ENCODE data around the gene CYP2B6.
A peak's percentile ranks its signal among the peaks of the same experiment; 100 is the strongest.

Gene CYP2B6

GRCh38 chr19:40990972-40991381 lies at the start of gene CYP2B6:
TSS of gene CYP2B6 (plus strand) at chr19:40991282. CDS start at chr19:40991306, 24 bp downstream.
- H3K9me3 ChIP-seq (ENCODE audit: control insufficient read depth in 1 of 2, low read length in 2 of 2), result no peaks in the 10 kb centered on the region
- H3K27me3 ChIP-seq (ENCODE audit: low read depth, low read length), result no peaks in the 10 kb centered on the region
- H3K27ac ChIP-seq (ENCODE audit: low read length), result no peak within 1 kb of the TSS
- H3K4me1 ChIP-seq (ENCODE audit: control insufficient read depth in 1 of 2, insufficient read depth in 2 of 2, low read length in 2 of 2), result no peaks in the 10 kb centered on the region
- no peaks in the 10 kb centered on the region for H3K36me3 ChIP-seq (ENCODE audit: control insufficient read depth in 1 of 2, insufficient read depth in 2 of 2, low read length in 2 of 2)
- no peak within 1 kb of the TSS for H3K4me3 ChIP-seq (ENCODE audit: low read depth in 1 of 2, low read length in 2 of 2)

- no peaks in the 10 kb centered on the region for H3K36me3 ChIP-seq (ENCODE audit: control insufficient read depth in 1 of 2, insufficient read depth in 2 of 2, low read length in 2 of 2)
- H3K27ac ChIP-seq (ENCODE audit: low read length), result no peak overlapping the region
- H3K4me1 ChIP-seq (ENCODE audit: control insufficient read depth in 1 of 2, insufficient read depth in 2 of 2, low read length in 2 of 2), result no peaks in the 10 kb centered on the region
- no peaks in the 10 kb centered on the region for H3K9me3 ChIP-seq (ENCODE audit: control insufficient read depth in 1 of 2, low read length in 2 of 2)
- no peak overlapping the region for H3K4me3 ChIP-seq (ENCODE audit: low read depth in 1 of 2, low read length in 2 of 2)
- H3K27me3 ChIP-seq (ENCODE audit: low read depth, low read length), result no peaks in the 10 kb centered on the region
Observed at GRCh38 chr19:40941481-40942219, 49.4 kb upstream of the CYP2B6 start.

DNA sequence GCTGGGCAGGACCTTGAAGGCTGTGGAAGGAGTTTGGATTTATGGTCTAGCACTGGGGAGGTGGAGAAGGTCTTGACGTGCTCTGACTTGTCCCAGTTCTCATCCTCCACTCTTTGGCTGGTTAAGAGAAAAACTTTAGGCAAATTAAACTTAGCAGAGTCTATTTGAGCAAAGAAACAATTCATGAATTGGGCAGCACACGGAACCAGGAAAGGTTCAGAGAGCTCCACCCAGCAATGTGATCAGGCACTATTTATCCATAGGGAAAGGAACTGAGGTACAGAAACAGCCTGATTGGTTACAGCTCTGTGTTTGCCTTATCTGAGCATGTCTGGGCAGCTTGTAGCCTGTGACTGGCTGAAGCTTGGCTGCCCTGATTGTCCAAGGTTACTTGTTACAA lies 45.4 kb upstream of the CYP2B6 start:
- Histone ChIP-seq H3K27ac (ENCODE audit: low read length) (no peak overlapping the region), H3K4me3 (ENCODE audit: low read depth in 1 of 2, low read length in 2 of 2) (no peak overlapping the region), H3K4me1 (ENCODE audit: control insufficient read depth in 1 of 2, insufficient read depth in 2 of 2, low read length in 2 of 2) (no peaks in the 10 kb centered on the region), H3K36me3 (ENCODE audit: control insufficient read depth in 1 of 2, insufficient read depth in 2 of 2, low read length in 2 of 2) (no peaks in the 10 kb centered on the region), H3K9me3 (ENCODE audit: control insufficient read depth in 1 of 2, low read length in 2 of 2) (no peaks in the 10 kb centered on the region), H3K27me3 (ENCODE audit: low read depth, low read length) (no peaks in the 10 kb centered on the region)

- H3K9me3 ChIP-seq (ENCODE audit: control insufficient read depth in 1 of 2, low read length in 2 of 2), result no peaks in the 10 kb centered on the region
- H3K4me1 ChIP-seq (ENCODE audit: control insufficient read depth in 1 of 2, insufficient read depth in 2 of 2, low read length in 2 of 2), result no peaks in the 10 kb centered on the region
- no peaks in the 10 kb centered on the region for H3K27me3 ChIP-seq (ENCODE audit: low read depth, low read length)
- H3K27ac ChIP-seq (ENCODE audit: low read length), result no peak overlapping the region
- no peak overlapping the region for H3K4me3 ChIP-seq (ENCODE audit: low read depth in 1 of 2, low read length in 2 of 2)
- H3K36me3 ChIP-seq (ENCODE audit: control insufficient read depth in 1 of 2, insufficient read depth in 2 of 2, low read length in 2 of 2), result no peaks in the 10 kb centered on the region
Observed at GRCh38 chr19:40947114-40947513, 44.0 kb upstream of the CYP2B6 start.

DNA sequence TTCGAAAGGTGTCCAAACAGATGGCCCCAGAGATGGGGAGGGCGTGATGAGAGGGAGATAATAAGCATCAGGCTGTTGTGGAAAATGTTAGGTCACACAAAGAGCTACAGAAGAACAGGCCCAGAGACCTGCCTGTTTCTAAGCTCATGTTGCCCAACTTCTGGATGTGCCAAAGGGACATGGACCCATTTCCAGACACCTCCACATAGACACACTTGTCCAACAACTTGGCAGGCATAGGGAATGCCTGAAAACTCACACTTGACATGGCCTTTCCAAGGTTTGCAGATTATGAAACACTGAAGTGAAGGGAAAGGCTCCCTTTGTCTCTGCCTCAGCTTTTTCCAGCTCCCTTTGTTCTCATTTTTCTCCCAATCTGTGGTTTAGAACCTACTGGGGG lies 43.5 kb upstream of the CYP2B6 start:
- Histone ChIP-seq H3K27ac (ENCODE audit: low read length) (no peak overlapping the region), H3K9me3 (ENCODE audit: control insufficient read depth in 1 of 2, low read length in 2 of 2) (no peaks in the 10 kb centered on the region), H3K36me3 (ENCODE audit: control insufficient read depth in 1 of 2, insufficient read depth in 2 of 2, low read length in 2 of 2) (no peaks in the 10 kb centered on the region), H3K27me3 (ENCODE audit: low read depth, low read length) (no peaks in the 10 kb centered on the region), H3K4me3 (ENCODE audit: low read depth in 1 of 2, low read length in 2 of 2) (no peak overlapping the region), H3K4me1 (ENCODE audit: control insufficient read depth in 1 of 2, insufficient read depth in 2 of 2, low read length in 2 of 2) (no peaks in the 10 kb centered on the region)

GRCh38 chr19:40948580-40949299 lies 42.3 kb upstream of the CYP2B6 start:
- Histone ChIP-seq H3K36me3 (ENCODE audit: control insufficient read depth in 1 of 2, insufficient read depth in 2 of 2, low read length in 2 of 2) (no peaks in the 10 kb centered on the region), H3K27me3 (ENCODE audit: low read depth, low read length) (no peaks in the 10 kb centered on the region), H3K9me3 (ENCODE audit: control insufficient read depth in 1 of 2, low read length in 2 of 2) (peaks cover 5 to 10% of the 10 kb centered on the region in 2 donors), H3K27ac (ENCODE audit: low read length) (no peak overlapping the region), H3K4me1 (ENCODE audit: control insufficient read depth in 1 of 2, insufficient read depth in 2 of 2, low read length in 2 of 2) (no peaks in the 10 kb centered on the region), H3K4me3 (ENCODE audit: low read depth in 1 of 2, low read length in 2 of 2) (no peak overlapping the region)

DNA sequence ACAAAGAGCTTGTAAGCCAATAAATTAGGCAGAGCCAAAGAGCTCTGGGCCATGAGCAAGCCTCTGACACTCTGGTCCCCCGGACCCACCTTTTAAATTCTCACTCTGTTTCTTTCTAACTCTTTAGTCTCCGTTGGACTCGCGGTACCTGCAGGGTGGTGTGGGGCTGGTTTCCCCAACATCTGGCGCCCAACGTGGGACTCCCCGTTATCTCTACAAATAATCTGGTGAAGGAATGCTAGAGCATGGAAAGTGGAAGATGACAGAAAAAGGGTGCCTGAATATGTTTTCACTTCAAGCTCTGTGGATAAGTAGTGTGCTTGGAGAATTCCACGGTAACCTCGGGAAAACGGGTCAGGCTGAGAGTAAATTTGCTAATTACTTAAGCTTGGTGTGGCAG lies 36.5 kb upstream of the CYP2B6 start:
- Histone ChIP-seq H3K27me3 (ENCODE audit: low read depth, low read length) (no peaks in the 10 kb centered on the region), H3K4me1 (ENCODE audit: control insufficient read depth in 1 of 2, insufficient read depth in 2 of 2, low read length in 2 of 2) (no peaks in the 10 kb centered on the region), H3K36me3 (ENCODE audit: control insufficient read depth in 1 of 2, insufficient read depth in 2 of 2, low read length in 2 of 2) (no peaks in the 10 kb centered on the region), H3K9me3 (ENCODE audit: control insufficient read depth in 1 of 2, low read length in 2 of 2) (peaks cover 17 to 31% of the 10 kb centered on the region in 2 donors), H3K27ac (ENCODE audit: low read length) (no peak overlapping the region), H3K4me3 (ENCODE audit: low read depth in 1 of 2, low read length in 2 of 2) (peak overlapping the region in 1 of 2 donors; percentile 40)

DNA sequence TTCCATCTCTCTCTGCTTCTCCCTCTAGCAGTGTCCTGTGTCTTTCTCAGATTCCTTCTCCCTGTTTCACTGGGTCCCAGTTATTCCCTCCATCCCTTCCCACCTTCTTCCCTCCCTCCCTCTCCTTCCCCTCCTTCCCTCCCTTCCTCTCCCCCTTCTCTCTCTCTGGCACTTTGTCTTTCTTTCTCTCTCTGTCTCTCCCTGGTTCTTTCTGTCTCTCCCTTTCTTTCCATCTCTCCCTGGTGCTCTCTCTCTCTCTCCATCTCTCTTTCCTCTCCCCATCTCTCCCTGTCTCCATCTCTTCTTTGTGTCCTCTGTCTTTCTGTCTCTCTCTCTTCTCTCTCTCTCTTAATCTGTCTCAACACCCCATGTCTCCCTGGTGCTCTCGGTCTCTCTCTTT lies 31.7 kb upstream of the CYP2B6 start:
- no peaks in the 10 kb centered on the region for H3K4me1 ChIP-seq (ENCODE audit: control insufficient read depth in 1 of 2, insufficient read depth in 2 of 2, low read length in 2 of 2)
- no peak overlapping the region for H3K27ac ChIP-seq (ENCODE audit: low read length)
- H3K4me3 ChIP-seq (ENCODE audit: low read depth in 1 of 2, low read length in 2 of 2), result no peak overlapping the region
- no peaks in the 10 kb centered on the region for H3K36me3 ChIP-seq (ENCODE audit: control insufficient read depth in 1 of 2, insufficient read depth in 2 of 2, low read length in 2 of 2)
- no peaks in the 10 kb centered on the region for H3K27me3 ChIP-seq (ENCODE audit: low read depth, low read length)
- peaks cover 7 to 14% of the 10 kb centered on the region in 2 donors for H3K9me3 ChIP-seq (ENCODE audit: control insufficient read depth in 1 of 2, low read length in 2 of 2)

DNA sequence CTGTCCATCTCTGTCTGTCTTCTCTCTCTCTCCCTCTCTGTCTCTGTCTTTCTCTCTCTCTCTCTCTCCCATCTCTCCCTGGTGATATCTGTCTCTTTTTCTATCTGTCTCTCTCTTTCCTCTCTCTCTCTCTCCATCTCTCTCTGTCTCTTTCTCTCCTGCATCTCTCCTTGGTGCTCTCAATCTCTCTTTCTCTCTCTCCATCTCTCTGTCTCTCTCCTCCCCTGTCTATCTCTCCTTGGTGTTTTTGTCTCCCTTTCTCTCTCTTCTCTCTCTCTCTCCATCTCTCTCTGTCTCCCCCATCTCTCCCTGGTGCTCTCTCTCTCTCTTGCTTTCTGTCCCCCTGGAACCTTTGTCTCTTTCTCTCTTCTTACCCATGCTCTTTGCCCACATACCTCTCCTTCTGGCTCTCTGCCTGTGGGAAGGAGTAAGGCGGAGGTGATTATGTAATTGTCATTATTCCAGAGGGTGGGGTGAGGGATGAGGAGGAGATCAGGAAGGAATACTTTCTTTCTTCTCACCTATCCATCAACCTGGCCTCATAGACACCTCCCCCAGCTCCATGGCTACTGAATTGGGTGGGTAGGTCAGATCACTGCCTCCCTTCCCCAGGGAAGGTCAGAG lies 30.9 kb upstream of the CYP2B6 start:
- Histone ChIP-seq H3K27ac (ENCODE audit: low read length) (no peak overlapping the region), H3K9me3 (ENCODE audit: control insufficient read depth in 1 of 2, low read length in 2 of 2) (peaks cover 0 to 6% of the 10 kb centered on the region in 2 donors), H3K4me3 (ENCODE audit: low read depth in 1 of 2, low read length in 2 of 2) (no peak overlapping the region), H3K4me1 (ENCODE audit: control insufficient read depth in 1 of 2, insufficient read depth in 2 of 2, low read length in 2 of 2) (no peaks in the 10 kb centered on the region), H3K27me3 (ENCODE audit: low read depth, low read length) (no peaks in the 10 kb centered on the region), H3K36me3 (ENCODE audit: control insufficient read depth in 1 of 2, insufficient read depth in 2 of 2, low read length in 2 of 2) (no peaks in the 10 kb centered on the region)

- H3K9me3 ChIP-seq (ENCODE audit: control insufficient read depth in 1 of 2, low read length in 2 of 2), result peaks cover 0 to 2% of the 10 kb centered on the region in 2 donors
- H3K4me1 ChIP-seq (ENCODE audit: control insufficient read depth in 1 of 2, insufficient read depth in 2 of 2, low read length in 2 of 2), result no peaks in the 10 kb centered on the region
- H3K36me3 ChIP-seq (ENCODE audit: control insufficient read depth in 1 of 2, insufficient read depth in 2 of 2, low read length in 2 of 2), result no peaks in the 10 kb centered on the region
- no peak overlapping the region for H3K4me3 ChIP-seq (ENCODE audit: low read depth in 1 of 2, low read length in 2 of 2)
- H3K27ac ChIP-seq (ENCODE audit: low read length), result no peak overlapping the region
- no peaks in the 10 kb centered on the region for H3K27me3 ChIP-seq (ENCODE audit: low read depth, low read length)
Observed at GRCh38 chr19:40960780-40961179, 30.3 kb upstream of the CYP2B6 start.

- Histone ChIP-seq H3K36me3 (ENCODE audit: control insufficient read depth in 1 of 2, insufficient read depth in 2 of 2, low read length in 2 of 2) (no peaks in the 10 kb centered on the region), H3K27me3 (ENCODE audit: low read depth, low read length) (no peaks in the 10 kb centered on the region), H3K4me3 (ENCODE audit: low read depth in 1 of 2, low read length in 2 of 2) (no peak overlapping the region), H3K27ac (ENCODE audit: low read length) (no peak overlapping the region), H3K9me3 (ENCODE audit: control insufficient read depth in 1 of 2, low read length in 2 of 2) (no peaks in the 10 kb centered on the region), H3K4me1 (ENCODE audit: control insufficient read depth in 1 of 2, insufficient read depth in 2 of 2, low read length in 2 of 2) (no peaks in the 10 kb centered on the region)
Observed at GRCh38 chr19:40962460-40962961, 28.6 kb upstream of the CYP2B6 start.

All from muscle layer of duodenum (tissue), 2 donors.